Hepatocyte (in vitro differentiated cells): ENCODE results near the gene ZSCAN12. TPM values are rescaled to one million over a fixed set of nuclear protein-coding genes. Genes with fewer than 3 reads are reported as not detected.

Experiments
- DNase-seq: peaks from one replicate; pipeline ENCODE4 v3.0.0-alpha.2; 2016; ENCODE audit warnings: low spot score
- H2AFZ ChIP-seq: fragments of 200-600 bp; sonication (generic); 2 replicates; pipeline ENCODE4 v1.6.0; 2016; ENCODE audit warnings: antibody characterized with exemption, mild to moderate bottlenecking
- H3K27ac ChIP-seq: fragments of 200-600 bp; sonication (generic); 2 replicates; pipeline ENCODE4 v1.5.1; 2016; ENCODE audit warnings: mild to moderate bottlenecking
- H3K27me3 ChIP-seq: fragments of 200-600 bp; sonication (generic); 2 replicates; pipeline ENCODE4 v1.6.1; 2016
- H3K36me3 ChIP-seq: fragments of 200-600 bp; sonication (generic); replicated peaks from 2 replicates; pipeline ENCODE4 v1.5.1; 2016; ENCODE audit warnings: low read depth; ENCODE audit not compliant: insufficient read depth
- H3K4me1 ChIP-seq: fragments of 200-600 bp; sonication (generic); 2 replicates; pipeline ENCODE4 v1.5.1; 2016; ENCODE audit warnings: mild to moderate bottlenecking, moderate library complexity; ENCODE audit not compliant: insufficient read depth
- H3K4me2 ChIP-seq: fragments of 200-600 bp; sonication (generic); 2 replicates; pipeline ENCODE4 v1.6.0; 2016
- H3K4me3 ChIP-seq: fragments of 200-600 bp; sonication (generic); 2 replicates; pipeline ENCODE4 v1.5.1; 2016; ENCODE audit warnings: mild to moderate bottlenecking
- H3K79me2 ChIP-seq: fragments of 200-600 bp; sonication (generic); 2 replicates; pipeline ENCODE4 v1.6.0; 2017; ENCODE audit warnings: mild to moderate bottlenecking
- H3K9me2 ChIP-seq: fragments of 200-600 bp; sonication (generic); replicated peaks from 2 replicates; pipeline ENCODE4 v1.6.0; 2017; ENCODE audit warnings: mild to moderate bottlenecking; ENCODE audit not compliant: insufficient read depth
- H3K9me3 ChIP-seq: fragments of 200-600 bp; sonication (generic); 2 replicates; pipeline ENCODE4 v1.5.1; 2016; ENCODE audit warnings: low read depth, mild to moderate bottlenecking
- H4K20me1 ChIP-seq: fragments of 200-600 bp; sonication (generic); 2 replicates; pipeline ENCODE4 v1.6.0; 2016; ENCODE audit warnings: mild to moderate bottlenecking; ENCODE audit not compliant: insufficient read depth, poor library complexity, severe bottlenecking
- EZH2 ChIP-seq: fragments of 200-600 bp; sonication (generic); IDR thresholded peaks from 2 replicates; pipeline ENCODE4 v1.6.1; 2016; ENCODE audit warnings: antibody characterized with exemption, mild to moderate bottlenecking, borderline replicate concordance
- EZH2phosphoT487 ChIP-seq: fragments of 200-600 bp; sonication (generic); IDR thresholded peaks from one replicate; pipeline ENCODE4 v1.6.1; 2018; ENCODE audit warnings: antibody characterized with exemption, mild to moderate bottlenecking, low read depth, moderate library complexity; ENCODE audit not compliant: unreplicated experiment, severe bottlenecking
- WGBS: methylation state at CpG from one replicate; pipeline ENCODE4 v1.1.6; 2016; ENCODE audit warnings: low lambda C conversion rate; ENCODE audit errors: missing lambda C conversion rate; 5-methylcytosine and 5-hydroxymethylcytosine counted together
- polyA plus RNA-seq: library from polyadenylated mRNA; unstranded; fragments of >200 nt; fragmentation: Nextera tagmentation; extraction: Ambion mirVana; gene quantifications from 2 replicates; pipeline ENCODE4 v1.2.1, GENCODE V29; 2016
- total RNA-seq: library from RNA; depleted of rRNA; stranded (reverse); fragments of >200 nt; gene quantifications from 2 replicates; pipeline ENCODE4 v1.2.3, GENCODE V29; 2014
- TF ChIP-seq, protein P1 (sequence below): fragments of 200-600 bp; sonication (generic); IDR thresholded peaks from 2 replicates; pipeline ENCODE4 v1.5.1; 2016; ENCODE audit warnings: antibody characterized with exemption, mild to moderate bottlenecking; ENCODE audit not compliant: poor library complexity

The ZSCAN12 gene
- total and polyA plus RNA-seq, 2 experiments from 2014 or later = 2.1 to 6.1 TPM

DNA sequence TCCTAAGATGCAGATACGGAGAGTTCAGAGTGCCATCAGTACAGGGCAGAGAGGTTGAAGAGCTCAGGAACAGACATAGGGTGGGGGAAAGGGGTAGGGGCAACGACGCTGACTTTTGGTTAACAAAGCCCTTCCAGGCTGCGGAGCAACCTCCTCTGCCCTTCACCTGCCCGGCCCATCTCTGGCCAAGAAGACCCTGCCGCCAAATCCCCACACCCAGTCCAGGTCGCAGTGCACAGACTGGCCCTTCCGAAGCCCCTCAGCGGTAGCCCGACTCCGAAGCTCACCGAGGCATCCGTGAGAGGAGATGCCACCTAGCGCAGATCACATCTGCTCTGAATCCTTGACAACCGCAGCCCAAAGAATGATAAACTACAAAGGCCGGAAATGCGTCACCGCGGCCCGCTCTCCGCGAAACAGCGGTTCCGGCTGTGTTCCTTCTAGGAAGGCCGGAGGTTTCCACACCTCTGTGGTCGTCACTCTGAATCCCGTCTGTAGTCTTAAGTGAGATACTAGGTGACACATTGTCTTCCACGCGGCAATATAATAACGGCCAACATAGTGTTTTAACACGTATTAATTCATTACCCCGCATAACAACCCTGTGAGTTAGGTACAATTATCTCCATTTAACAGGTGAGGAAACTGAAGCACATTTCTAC lies 43.7 kb upstream of the ZSCAN12 start, which contains the start of gene ZSCAN23:
Gene ZSCAN23, minus strand, starts transcription at position 380 of the 662 bp plus-strand sequence. CDS start 7,225 bp downstream, outside the sequence.
- Histone ChIP-seq H3K27me3 (no peaks in the 10 kb centered on the region), H3K9me2 (no peaks in the 10 kb centered on the region), H3K4me1 (no peaks in the 10 kb centered on the region), H3K27ac (peak within 1 kb of the TSS; percentile 82), H3K4me3 (peak within 1 kb of the TSS; percentile 82), H4K20me1 (no peaks in the 10 kb centered on the region), H3K36me3 (no peaks in the 10 kb centered on the region), H3K9me3 (no peaks in the 10 kb centered on the region), H3K79me2 (peaks cover 12% of the 10 kb centered on the region), H3K4me2 (peak within 1 kb of the TSS; percentile 78), H2AFZ (peak within 1 kb of the TSS; percentile 100)
- WGBS = 2% methylated on average over 32 of the region's 32 CpGs
- TF ChIP-seq, protein P1, sequence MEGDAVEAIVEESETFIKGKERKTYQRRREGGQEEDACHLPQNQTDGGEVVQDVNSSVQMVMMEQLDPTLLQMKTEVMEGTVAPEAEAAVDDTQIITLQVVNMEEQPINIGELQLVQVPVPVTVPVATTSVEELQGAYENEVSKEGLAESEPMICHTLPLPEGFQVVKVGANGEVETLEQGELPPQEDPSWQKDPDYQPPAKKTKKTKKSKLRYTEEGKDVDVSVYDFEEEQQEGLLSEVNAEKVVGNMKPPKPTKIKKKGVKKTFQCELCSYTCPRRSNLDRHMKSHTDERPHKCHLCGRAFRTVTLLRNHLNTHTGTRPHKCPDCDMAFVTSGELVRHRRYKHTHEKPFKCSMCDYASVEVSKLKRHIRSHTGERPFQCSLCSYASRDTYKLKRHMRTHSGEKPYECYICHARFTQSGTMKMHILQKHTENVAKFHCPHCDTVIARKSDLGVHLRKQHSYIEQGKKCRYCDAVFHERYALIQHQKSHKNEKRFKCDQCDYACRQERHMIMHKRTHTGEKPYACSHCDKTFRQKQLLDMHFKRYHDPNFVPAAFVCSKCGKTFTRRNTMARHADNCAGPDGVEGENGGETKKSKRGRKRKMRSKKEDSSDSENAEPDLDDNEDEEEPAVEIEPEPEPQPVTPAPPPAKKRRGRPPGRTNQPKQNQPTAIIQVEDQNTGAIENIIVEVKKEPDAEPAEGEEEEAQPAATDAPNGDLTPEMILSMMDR = no peak
- TF ChIP-seq EZH2phosphoT487 (no peak), EZH2 (no peak)
- DNase-seq = peak; percentile 88

DNA sequence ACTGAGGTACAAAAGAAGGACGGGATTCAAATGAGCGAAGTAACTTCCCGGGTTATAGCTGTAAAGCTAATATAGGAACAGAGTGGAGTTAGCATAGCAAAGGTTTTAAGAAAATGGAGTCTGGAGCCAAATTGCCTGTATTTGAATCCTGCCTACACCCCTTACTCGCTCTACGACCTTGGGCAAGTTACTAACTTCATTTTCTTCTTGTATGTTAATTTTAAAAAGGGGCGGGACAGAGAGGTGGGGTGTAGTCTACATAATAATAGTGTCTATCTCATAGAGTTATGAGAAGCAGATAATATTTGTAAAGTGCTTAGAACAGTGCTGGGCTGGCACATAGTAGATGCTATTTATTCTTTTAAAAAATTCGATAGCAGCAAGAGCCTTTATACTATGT lies 43.0 kb upstream of the ZSCAN12 start:
- H3K9me3 ChIP-seq = no peaks in the 10 kb centered on the region
- no peaks in the 10 kb centered on the region for H3K4me1 ChIP-seq
- no peaks in the 10 kb centered on the region for H3K27me3 ChIP-seq
- H3K79me2 ChIP-seq = peaks cover 12% of the 10 kb centered on the region
- H3K4me2 ChIP-seq = peak overlapping the region; percentile 78
- 44% methylated on average over 7 of the region's 7 CpGs for WGBS
- H4K20me1 ChIP-seq = no peaks in the 10 kb centered on the region
- no peak for DNase-seq
- H3K27ac ChIP-seq = peak overlapping the region; percentile 82
- peak overlapping the region; percentile 82 for H3K4me3 ChIP-seq
- H3K36me3 ChIP-seq = no peaks in the 10 kb centered on the region
- no peaks in the 10 kb centered on the region for H3K9me2 ChIP-seq
- H2AFZ ChIP-seq = peak overlapping the region; percentile 69
- TF ChIP-seq EZH2 (no peak), EZH2phosphoT487 (no peak)
- TF ChIP-seq, protein P1 = no peak

DNA sequence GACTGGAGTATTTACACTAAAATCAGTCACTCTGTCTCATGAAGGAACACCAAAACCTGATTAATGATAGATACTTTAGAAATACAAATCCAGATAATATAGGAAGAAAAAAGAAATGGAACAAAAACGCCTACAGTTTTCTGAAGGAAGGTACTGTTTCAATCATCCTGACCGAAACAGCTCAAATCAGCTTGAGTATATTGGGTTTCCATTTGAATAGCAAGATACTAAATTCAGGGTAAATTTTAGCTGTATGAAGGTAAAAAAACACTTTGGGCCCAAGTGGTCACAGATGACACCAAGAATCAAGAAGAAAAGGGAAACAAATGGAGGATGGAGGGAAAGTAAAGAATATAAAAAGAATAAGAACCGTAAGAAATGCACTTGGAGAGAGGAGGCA lies 36.9 kb upstream of the ZSCAN12 start:
- Histone ChIP-seq H4K20me1 (no peaks in the 10 kb centered on the region), H3K4me2 (no peak overlapping the region), H3K36me3 (no peaks in the 10 kb centered on the region), H3K4me1 (no peaks in the 10 kb centered on the region), H2AFZ (no peak overlapping the region), H3K9me2 (no peaks in the 10 kb centered on the region), H3K27me3 (no peaks in the 10 kb centered on the region), H3K79me2 (no peaks in the 10 kb centered on the region), H3K9me3 (no peaks in the 10 kb centered on the region), H3K27ac (no peak overlapping the region), H3K4me3 (no peak overlapping the region)
- WGBS = 92% methylated on average over 3 of the region's 3 CpGs
- TF ChIP-seq, protein P1 = no peak
- no peak for TF ChIP-seq EZH2
- TF ChIP-seq EZH2phosphoT487 = no peak
- DNase-seq = no peak
